ENCODE results near the gene CCDC159.
"Not testable (repeated sequence)": the region's sequence is repeated elsewhere in the genome, so short reads cannot be mapped to it uniquely, and the experiment has no call there.

The CCDC159 gene

GRCh38 chr19:11346104-11346940 is at the start of gene CCDC159, which contains the start of gene TMEM205:
Gene CCDC159, plus strand, starts transcription at chr19:11346519. Its CDS starts 88 bp downstream, at chr19:11346607.
Gene TMEM205, minus strand, starts transcription at chr19:11346268. Its CDS starts 649 bp downstream, at chr19:11345619.
- DNase-seq (peak; percentile 98 to 99), ATAC-seq (peak; percentile 97)
- H3K4me3 Mint-ChIP-seq = peak within 1 kb of the TSS; percentile 91 to 93
- H3K27me3 Mint-ChIP-seq = no peaks in the 10 kb centered on the region
- H3K27ac Mint-ChIP-seq = peak within 1 kb of the TSS; percentile 96 to 97
- H3K4me1 Mint-ChIP-seq = peaks cover 42% of the 10 kb centered on the region
- peaks cover 8 to 13% of the 10 kb centered on the region in 2 donors for H3K9me3 Mint-ChIP-seq

- DNase-seq (no peak), ATAC-seq (no peak)
- Mint-ChIP-seq H3K27me3 (peaks cover 12% of the 10 kb centered on the region), H3K4me1 (no peaks in the 10 kb centered on the region), H3K27ac (peak overlapping the region in 1 of 2 donors; percentile 74), H3K4me3 (no peak overlapping the region), H3K9me3 (peaks cover 0 to 5% of the 10 kb centered on the region in 2 donors)
Measured at GRCh38 chr19:11299946-11300810, 46.1 kb upstream of the CCDC159 start.

- peaks cover 8% of the 10 kb centered on the region for H3K27me3 Mint-ChIP-seq
- no peak for ATAC-seq
- H3K9me3 Mint-ChIP-seq = peaks cover 0 to 5% of the 10 kb centered on the region in 2 donors
- no peaks in the 10 kb centered on the region for H3K4me1 Mint-ChIP-seq
- H3K4me3 Mint-ChIP-seq = no peak overlapping the region
- DNase-seq = no peak
- no peak overlapping the region for H3K27ac Mint-ChIP-seq
Measured at GRCh38 chr19:11300811-11301120, 45.6 kb upstream of the CCDC159 start.

- peaks cover 10% of the 10 kb centered on the region for H3K27me3 Mint-ChIP-seq
- no peak overlapping the region for H3K4me3 Mint-ChIP-seq
- H3K4me1 Mint-ChIP-seq = no peaks in the 10 kb centered on the region
Measured at GRCh38 chr19:11304936-11305335, 41.4 kb upstream of the CCDC159 start.

GRCh38 chr19:11306337-11306736 is 40.0 kb upstream of the CCDC159 start:
- no peak for ATAC-seq
- Mint-ChIP-seq H3K27me3 (peaks cover 14% of the 10 kb centered on the region), H3K4me3 (no peak overlapping the region), H3K27ac (no peak overlapping the region), H3K4me1 (no peaks in the 10 kb centered on the region), H3K9me3 (no peaks in the 10 kb centered on the region)
- no peak for DNase-seq

More at GRCh38 chr19:11304936-11305335, 41.4 kb upstream of the CCDC159 start:
- ATAC-seq (no peak), DNase-seq (no peak)
- H3K27ac Mint-ChIP-seq = no peak overlapping the region
- peaks cover 0 to 5% of the 10 kb centered on the region in 2 donors for H3K9me3 Mint-ChIP-seq

GRCh38 chr19:11320278-11320995 is 25.9 kb upstream of the CCDC159 start:
- peaks cover 48% of the 10 kb centered on the region for H3K27me3 Mint-ChIP-seq
- H3K4me1 Mint-ChIP-seq = peaks cover 26% of the 10 kb centered on the region
- H3K9me3 Mint-ChIP-seq, ATAC-seq, DNase-seq, H3K4me3 Mint-ChIP-seq: not testable (repeated sequence)
- peak overlapping the region in 1 of 2 donors; percentile 14 for H3K27ac Mint-ChIP-seq

GRCh38 chr19:11321191-11322126 is 24.9 kb upstream of the CCDC159 start:
- Mint-ChIP-seq H3K27me3 (peaks cover 48% of the 10 kb centered on the region), H3K4me1 (peaks cover 26% of the 10 kb centered on the region), H3K4me3 (no peak overlapping the region), H3K27ac (peak overlapping the region in 1 of 2 donors; percentile 63), H3K9me3 (no peaks in the 10 kb centered on the region)
- DNase-seq (no peak), ATAC-seq (no peak)

GRCh38 chr19:11322269-11323024 is 23.9 kb upstream of the CCDC159 start:
- no peak for ATAC-seq
- Mint-ChIP-seq H3K27ac (no peak overlapping the region), H3K27me3 (peaks cover 48% of the 10 kb centered on the region), H3K9me3 (no peaks in the 10 kb centered on the region), H3K4me1 (peaks cover 26% of the 10 kb centered on the region), H3K4me3 (no peak overlapping the region)
- DNase-seq = no peak

- peak; percentile 13 for ATAC-seq
- Mint-ChIP-seq H3K4me3 (peak overlapping the region; percentile 75 to 77), H3K27me3 (peaks cover 40% of the 10 kb centered on the region), H3K4me1 (peaks cover 26% of the 10 kb centered on the region), H3K27ac (peak overlapping the region; percentile 96), H3K9me3 (no peaks in the 10 kb centered on the region)
- no peak for DNase-seq
Measured at GRCh38 chr19:11323601-11324078, 22.7 kb upstream of the CCDC159 start.

- Mint-ChIP-seq H3K4me3 (peak overlapping the region; percentile 75 to 77), H3K4me1 (peaks cover 26% of the 10 kb centered on the region), H3K9me3 (no peaks in the 10 kb centered on the region), H3K27me3 (peaks cover 34% of the 10 kb centered on the region), H3K27ac (peak overlapping the region; percentile 96)
- ATAC-seq (peak; percentile 93), DNase-seq (peak; percentile 36 to 75)
Measured at GRCh38 chr19:11324079-11324661, 22.1 kb upstream of the CCDC159 start.

- ATAC-seq (no peak), DNase-seq (no peak)
- peaks cover 29% of the 10 kb centered on the region for H3K27me3 Mint-ChIP-seq
- no peaks in the 10 kb centered on the region for H3K9me3 Mint-ChIP-seq
- peak overlapping the region; percentile 96 for H3K27ac Mint-ChIP-seq
- H3K4me3 Mint-ChIP-seq = peak overlapping the region; percentile 75 to 77
- peaks cover 26% of the 10 kb centered on the region for H3K4me1 Mint-ChIP-seq
Measured at GRCh38 chr19:11324748-11325389, 21.4 kb upstream of the CCDC159 start.

GRCh38 chr19:11325544-11325943 is 20.8 kb upstream of the CCDC159 start:
- H3K27ac Mint-ChIP-seq = no peak overlapping the region
- no peak overlapping the region for H3K4me3 Mint-ChIP-seq
- ATAC-seq (no peak), DNase-seq (no peak)
- H3K9me3 Mint-ChIP-seq = no peaks in the 10 kb centered on the region
- H3K27me3 Mint-ChIP-seq = peaks cover 23% of the 10 kb centered on the region
- peaks cover 26% of the 10 kb centered on the region for H3K4me1 Mint-ChIP-seq

- peaks cover 0 to under 1% of the 10 kb centered on the region in 2 donors for H3K9me3 Mint-ChIP-seq
- H3K27ac Mint-ChIP-seq = no peak overlapping the region
Measured at GRCh38 chr19:11330127-11330526, 16.2 kb upstream of the CCDC159 start.

More at GRCh38 chr19:11330127-11330526, 16.2 kb upstream of the CCDC159 start:
- Mint-ChIP-seq H3K4me3 (no peak overlapping the region), H3K4me1 (no peaks in the 10 kb centered on the region), H3K27me3 (no peaks in the 10 kb centered on the region)
- DNase-seq (no peak), ATAC-seq (no peak)

Data from stimulated activated naive CD8-positive, alpha-beta T cell treated with anti-CD3 and anti-CD28 coated beads, Interleukin-15, amount 100 ng/mL, for 72 hours (primary cell).